GM03348 (cell line): ENCODE data around the gene PCK1.

Source experiments
- DNase-seq: peaks from one replicate; pipeline ENCODE4 v3.0.0; 2012; ENCODE audit warnings: low spot score

Gene PCK1

DNA sequence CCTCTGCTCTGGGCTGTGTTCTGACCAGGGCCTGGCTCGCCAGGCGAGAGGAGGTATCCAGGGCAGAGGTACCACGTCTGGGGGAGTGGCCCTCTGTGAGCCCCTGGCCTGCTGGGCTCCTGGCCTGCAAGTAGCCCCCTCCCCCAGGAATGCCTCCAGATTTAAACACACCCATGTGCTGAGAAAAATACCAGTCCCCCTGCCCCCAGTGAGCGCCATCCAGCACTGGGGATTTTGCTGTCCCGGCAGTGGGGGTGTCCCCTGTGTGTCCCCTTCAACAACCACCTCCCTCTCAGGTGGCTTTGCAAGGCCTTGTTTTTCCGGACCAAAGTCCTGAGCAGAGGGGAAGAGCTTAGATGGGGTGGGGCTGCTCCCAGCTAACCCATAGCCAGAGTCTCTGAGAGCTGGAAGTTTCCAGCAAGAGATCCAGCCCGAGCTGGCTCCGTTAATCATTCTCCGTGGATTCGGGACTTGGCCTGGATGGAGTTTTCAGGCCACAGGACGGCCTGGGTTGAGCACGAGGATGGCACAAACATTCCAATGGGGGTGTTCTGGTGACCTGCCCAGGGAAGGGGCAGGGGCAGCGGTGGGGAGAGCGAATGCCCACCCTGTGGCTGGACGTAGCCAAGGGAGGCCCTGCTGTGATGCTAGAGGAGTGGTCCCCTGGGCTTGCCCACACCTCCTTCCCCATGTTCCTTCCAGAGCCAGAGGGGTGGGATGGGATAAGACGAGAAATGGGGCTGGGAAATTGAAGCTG is 29.0 kb downstream of the PCK1 start:
- DNase-seq: no peak

DNA sequence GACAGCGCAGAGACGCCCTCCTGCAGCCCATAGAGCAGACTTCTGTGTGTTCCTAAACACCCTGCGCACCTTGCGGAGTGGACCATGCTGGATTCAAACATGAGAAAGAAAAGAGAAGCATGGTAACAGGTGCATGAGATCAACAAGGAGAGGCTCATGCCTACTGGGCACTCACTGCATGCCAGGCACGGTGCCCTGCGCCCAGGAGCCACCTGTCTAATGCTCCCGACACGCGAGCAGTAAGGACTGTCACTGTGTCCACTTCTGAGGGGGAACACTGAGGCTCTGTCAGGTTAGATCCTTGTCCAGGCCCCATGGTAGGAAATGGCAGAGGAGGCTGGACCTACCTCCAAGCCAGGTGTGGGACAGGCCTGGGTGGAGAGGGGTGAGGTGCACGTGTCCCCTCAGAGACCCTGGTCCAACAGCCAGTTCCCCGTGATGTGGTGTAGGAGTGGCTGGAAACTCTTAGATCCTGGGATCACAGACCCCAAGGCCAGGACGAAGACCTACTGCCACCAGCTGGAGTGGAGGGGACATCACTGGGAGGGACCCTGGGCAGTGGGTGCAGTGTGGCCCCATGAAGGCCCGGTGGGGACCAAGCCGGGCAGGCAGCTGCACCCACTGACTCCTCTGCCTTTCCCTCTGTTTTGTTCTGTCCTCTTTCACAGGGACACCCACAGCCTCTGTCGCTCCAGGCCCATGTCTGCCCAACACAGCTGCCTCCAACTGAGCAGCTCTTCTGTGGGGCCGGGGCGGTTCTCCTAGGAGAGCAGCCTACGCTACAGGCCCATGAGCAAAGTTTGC is 29.8 kb downstream of the PCK1 start:
- no peak for DNase-seq

- no peak for DNase-seq
These were observed 30.6 kb downstream of the PCK1 start for GRCh38 chr20:57591289-57592229.

DNA sequence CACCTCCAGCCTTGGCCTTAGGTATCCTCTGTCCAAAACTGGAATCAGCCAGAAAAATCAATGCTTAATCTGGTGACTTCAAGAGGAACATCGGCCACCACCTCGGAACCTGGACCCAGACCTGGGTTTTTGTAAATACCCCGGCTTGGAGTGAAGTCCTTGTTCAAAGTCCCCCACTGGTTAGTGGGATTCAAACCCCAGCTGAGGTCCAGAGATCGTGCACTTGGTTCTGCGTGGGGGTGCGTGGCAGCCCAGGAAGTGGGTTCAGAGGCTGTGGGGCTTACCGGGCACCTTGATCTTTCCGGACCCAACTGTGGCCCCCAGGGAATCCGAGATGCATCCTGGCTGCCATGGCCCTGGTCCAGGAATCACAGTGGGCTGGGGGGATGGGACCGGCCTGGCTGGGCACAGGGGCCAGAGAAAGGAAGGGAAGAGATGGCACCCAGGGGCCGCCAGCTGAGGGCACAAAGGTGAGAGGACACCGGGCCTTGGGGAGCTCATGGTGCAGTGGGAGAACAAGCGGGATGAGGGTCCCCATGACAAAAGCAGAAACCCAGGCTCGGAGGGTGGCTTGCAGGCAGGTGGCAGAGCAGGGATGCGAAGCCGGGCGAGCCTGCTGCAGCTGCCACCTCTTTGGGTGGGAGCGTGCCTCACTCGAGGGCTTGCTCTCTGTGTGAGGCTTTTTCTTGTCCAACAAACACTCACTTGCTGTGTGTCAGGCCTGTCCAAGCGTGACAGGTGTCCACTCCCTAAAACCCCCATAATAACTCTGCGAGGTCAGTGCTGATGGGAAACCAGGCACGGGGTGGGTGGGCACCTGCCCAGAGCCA is 31.6 kb downstream of the PCK1 start:
- DNase-seq: no peak

GRCh38 chr20:57593134-57593886 is 32.4 kb downstream of the PCK1 start:
- no peak for DNase-seq

GRCh38 chr20:57594092-57594951 is 33.4 kb downstream of the PCK1 start:
- DNase-seq: peak; percentile 86

GRCh38 chr20:57595041-57596030 is 34.4 kb downstream of the PCK1 start:
- no peak for DNase-seq

- no peak for DNase-seq
These were observed 35.4 kb downstream of the PCK1 start for GRCh38 chr20:57596358-57596757.

- peak; percentile 93 for DNase-seq
These were observed 36.4 kb downstream of the PCK1 start for GRCh38 chr20:57596998-57597939.

- DNase-seq: no peak
These were observed 37.1 kb downstream of the PCK1 start for GRCh38 chr20:57598060-57598459.

DNA sequence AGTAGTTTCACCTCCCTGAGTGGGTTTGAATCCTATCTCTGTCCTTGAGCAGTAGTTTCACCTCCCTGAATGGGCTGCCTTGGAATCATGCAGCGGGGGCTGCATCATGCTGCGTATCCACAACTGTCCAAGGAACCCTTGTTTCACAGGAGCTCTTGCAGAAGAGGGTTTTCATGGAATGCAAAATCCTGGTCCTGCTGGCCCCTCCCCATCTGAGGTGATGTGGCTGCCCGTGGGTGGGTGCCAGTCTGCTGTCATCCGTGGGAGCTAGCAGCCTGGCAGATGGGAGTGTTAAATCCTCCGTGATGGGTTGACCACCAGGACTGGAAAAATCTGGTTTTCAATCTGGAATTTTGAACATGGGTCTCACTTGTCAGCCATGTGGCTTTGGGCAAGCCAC is 37.6 kb downstream of the PCK1 start:
- DNase-seq: no peak

DNA sequence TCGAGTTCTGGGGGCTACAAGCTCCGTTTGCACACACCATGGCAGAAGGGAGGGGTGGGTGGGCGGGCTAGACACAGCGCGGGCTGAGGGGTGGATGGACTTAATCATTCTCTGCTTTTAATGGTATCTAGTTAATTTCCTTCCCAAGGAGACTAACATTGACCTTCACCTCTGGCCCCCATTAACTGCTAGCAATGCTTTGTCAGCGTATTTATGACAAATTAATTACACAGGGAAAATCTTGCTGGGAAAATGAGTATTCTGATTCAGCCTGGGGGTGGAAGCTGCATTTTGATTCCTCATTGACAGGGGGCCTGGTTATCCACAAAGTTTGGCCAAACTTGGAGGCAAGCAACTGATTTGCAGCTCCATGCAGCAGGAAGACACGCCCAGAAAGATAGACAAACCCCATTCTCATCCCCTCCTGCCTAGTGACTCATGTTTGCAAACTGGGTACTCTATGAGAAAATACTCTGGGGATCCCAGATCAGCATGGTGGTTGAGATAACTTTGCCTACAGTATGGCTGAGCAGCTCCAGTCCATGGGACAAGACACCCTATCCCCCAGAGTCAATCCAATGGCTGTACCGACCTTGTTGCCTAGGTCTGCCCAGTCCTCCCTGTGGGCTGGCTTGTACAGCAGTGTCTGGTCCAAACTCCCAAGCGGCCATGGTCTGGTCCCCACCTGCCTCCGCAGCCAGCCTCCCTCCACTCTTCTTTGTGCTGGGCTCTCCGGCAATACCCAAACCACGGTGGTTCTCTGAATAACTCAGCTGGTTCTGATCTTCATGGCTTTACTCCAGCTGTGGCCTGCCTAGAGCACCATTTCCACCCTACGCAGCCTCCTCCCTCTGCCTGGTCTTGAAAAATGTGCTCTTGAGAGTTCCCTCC is 39.7 kb downstream of the PCK1 start:
- no peak for DNase-seq

- DNase-seq: no peak
These were observed 40.3 kb downstream of the PCK1 start for GRCh38 chr20:57601211-57601570.

DNA sequence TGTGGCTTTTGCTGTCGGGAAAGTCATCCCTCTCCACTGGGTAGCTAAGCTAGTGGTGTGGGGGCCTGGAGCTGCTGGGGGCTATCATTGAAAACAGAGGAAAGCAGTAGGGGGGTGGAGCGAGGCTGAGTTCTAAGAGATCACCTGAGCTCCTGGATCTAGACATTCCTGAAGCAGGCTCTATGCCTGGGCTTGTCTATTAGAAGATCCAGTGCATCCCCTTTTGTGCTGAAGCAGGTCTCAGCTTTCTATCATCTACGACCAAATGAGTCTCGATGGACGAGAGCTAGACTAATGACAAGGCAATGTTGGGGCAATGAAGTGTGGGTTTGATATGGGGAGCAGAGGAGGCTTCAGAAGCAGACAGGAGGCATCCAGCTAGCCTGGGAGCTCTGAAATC is 40.8 kb downstream of the PCK1 start:
- DNase-seq: no peak

DNA sequence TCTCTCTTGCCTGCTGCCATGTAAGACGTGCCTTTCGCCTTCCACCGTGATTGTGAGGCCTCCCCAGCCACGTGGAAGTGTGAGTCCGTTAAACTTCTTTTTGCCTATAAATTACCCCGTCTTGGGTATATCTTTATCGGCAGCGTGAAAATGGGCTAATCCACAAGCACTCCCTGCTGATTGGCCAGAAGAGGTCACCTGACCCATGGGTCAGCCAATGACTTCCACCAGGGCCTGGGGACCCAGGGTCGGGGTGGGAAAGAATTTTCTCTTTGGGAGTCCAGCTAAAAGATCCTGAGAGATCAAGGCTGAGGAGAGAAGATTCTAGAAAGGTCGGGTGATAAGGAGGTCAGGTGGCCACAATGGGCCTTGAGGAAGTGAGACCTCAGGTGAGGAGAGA is 42.2 kb downstream of the PCK1 start:
- DNase-seq: no peak

DNA sequence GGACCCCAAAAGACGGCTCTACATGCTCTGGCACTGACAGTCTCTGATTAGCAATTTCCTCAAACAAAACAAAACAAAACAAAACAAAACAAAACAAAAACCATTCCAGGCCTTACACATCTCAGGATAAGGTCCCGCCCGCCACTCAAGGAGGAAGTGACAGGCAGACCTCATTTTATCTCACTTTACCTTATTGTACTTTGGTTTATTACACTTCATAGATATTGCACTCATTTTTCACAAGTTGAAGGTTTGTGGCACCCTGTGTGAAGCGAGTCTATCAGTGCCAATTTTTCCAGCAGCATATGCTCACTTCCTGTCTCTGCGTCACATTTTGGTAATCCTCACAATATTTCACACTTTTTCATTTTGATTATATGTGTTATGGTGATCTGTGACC is 44.1 kb downstream of the PCK1 start:
- DNase-seq: no peak
